GM18526 (cell line): Measurements from ENCODE around the gene CNGB1.

ENCODE experiments used
- POLR2A ChIP-seq: IDR thresholded peaks from 3 replicates; pipeline ENCODE4 v1.6.1; 2011; ENCODE audit not compliant: insufficient read length; ENCODE audit errors: extremely low read depth

CNGB1 gene

GRCh38 chr16:57985204-57986181 is 14.6 kb upstream of the CNGB1 start:
- no peak for TF ChIP-seq POLR2A

- TF ChIP-seq POLR2A, result no peak
These were observed 13.7 kb upstream of the CNGB1 start for GRCh38 chr16:57984443-57985203.

GRCh38 chr16:57982385-57982784 is 11.5 kb upstream of the CNGB1 start:
- no peak for TF ChIP-seq POLR2A

- no peak for TF ChIP-seq POLR2A
These were observed 10.7 kb upstream of the CNGB1 start for GRCh38 chr16:57981636-57982035.

GRCh38 chr16:57979006-57979585 is 8.2 kb upstream of the CNGB1 start:
- TF ChIP-seq POLR2A, result no peak

GRCh38 chr16:57977418-57978069 is 6.6 kb upstream of the CNGB1 start:
- TF ChIP-seq POLR2A, result no peak

DNA sequence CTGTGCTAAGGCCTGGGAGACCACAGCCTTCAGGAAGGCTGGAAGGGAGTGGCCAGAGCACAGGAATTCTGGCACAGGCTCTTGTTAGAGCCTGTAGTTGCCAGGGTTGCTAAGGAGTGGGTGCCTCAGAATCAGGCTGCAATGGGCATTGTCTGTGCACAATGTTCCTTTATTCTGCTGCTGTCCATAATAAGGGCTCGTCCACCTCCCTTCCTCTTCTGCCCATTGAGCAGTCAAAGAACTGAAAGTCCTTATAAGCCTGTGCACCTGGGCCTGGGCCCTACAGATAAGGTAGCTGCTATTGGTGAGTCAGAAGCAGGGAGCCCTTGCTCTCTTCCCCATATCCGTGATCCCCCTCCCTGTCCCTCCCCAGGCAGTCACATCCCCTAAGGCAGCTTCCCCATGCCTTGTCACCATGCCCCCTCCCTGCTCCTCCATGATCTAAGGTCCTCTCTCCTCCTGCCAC is 5.4 kb upstream of the CNGB1 start:
- no peak for TF ChIP-seq POLR2A

DNA sequence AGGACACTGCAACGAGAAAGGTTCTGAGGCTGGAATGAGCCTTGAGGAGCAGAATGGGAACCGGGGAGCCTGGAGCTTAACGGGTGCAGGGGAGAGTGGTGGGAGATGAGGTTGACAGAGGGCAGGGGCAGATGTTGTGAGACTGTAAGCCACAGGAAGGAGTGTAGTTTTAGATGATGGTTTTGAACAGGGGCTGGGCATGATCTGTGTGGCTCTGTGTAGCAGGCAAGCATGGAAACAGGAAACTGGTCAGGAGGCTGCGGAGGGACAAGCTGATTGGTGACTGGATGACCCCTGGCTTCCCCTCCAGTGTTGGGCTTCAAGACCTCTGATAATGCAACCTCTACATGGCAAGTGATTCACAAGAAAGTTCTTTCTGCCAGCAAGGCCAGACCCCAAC is 1.4 kb upstream of the CNGB1 start:
- TF ChIP-seq POLR2A, result no peak

DNA sequence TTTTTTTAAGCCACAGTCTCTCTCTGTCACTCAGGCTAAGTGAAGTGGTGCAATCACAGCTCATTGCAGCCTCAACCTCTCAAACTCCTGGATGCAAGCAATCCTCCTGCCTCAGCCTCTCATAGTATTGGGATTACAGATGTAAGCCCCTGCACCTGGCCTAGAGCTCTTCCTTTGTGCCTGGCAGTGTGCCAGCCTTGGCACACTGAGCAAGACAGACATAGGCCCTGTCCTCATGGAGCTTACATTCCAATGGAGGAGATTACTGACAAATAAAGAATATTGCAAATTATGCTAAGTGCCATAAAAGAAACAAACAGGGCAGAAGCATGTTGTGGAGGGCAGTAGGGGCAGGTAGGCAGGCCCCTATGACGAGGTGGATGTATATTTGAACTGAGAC is 920 bp upstream of the CNGB1 start:
- TF ChIP-seq POLR2A, result no peak

GRCh38 chr16:57970319-57970718 is 609 bp downstream of the CNGB1 start:
- TF ChIP-seq POLR2A, result no peak

GRCh38 chr16:57969451-57970123 is 1.3 kb downstream of the CNGB1 start:
- TF ChIP-seq POLR2A, result no peak

GRCh38 chr16:57967916-57968315 is 3.0 kb downstream of the CNGB1 start:
- TF ChIP-seq POLR2A, result no peak

GRCh38 chr16:57966986-57967385 is 3.9 kb downstream of the CNGB1 start:
- no peak for TF ChIP-seq POLR2A

GRCh38 chr16:57966204-57966771 is 4.6 kb downstream of the CNGB1 start:
- no peak for TF ChIP-seq POLR2A

DNA sequence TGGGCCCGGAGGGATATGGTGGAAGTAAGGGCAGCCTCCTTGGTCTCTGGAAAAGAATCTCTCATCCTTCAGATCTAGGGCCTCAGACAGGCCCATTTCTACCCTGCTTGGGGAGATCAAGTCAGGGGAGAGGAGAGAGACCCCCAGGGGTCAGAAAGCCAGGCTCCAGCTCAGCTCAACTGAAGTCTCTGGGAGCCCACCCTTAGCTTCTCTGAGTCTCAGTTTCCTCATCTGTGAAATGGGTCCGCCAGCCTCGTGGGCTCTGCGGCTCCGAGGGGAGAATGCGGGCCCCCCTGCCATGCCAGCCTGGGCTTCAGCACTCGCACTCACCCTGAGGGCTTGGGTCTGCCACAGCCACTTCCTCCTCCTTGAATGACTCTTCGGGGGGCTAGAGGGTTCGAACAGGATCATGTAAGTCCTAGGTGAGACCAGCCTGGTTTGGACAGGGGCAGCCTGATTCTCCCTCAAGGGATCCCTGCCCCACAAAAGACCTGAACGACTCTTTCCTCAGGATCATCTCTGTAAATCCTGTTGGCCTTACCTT is 6.7 kb downstream of the CNGB1 start:
- TF ChIP-seq POLR2A, result no peak

- no peak for TF ChIP-seq POLR2A
These were observed 8.2 kb downstream of the CNGB1 start for GRCh38 chr16:57962756-57963155.
